Measurements from ENCODE around the gene SELENOO.
"Not testable (repeated sequence)": the region's sequence is repeated elsewhere in the genome, so short reads cannot be mapped to it uniquely, and the experiment has no call there.

The SELENOO gene

GRCh38 chr22:50200461-50201190 is at the start of gene SELENOO:
SELENOO (plus strand) TSS chr22:50201011; CDS start chr22:50201037, 26 bp downstream.
- peaks cover 19% of the 10 kb centered on the region for H3K36me3 Mint-ChIP-seq (ENCODE audit: low read depth)
- H3K4me1 Mint-ChIP-seq (ENCODE audit: low read depth) = peaks cover 31% of the 10 kb centered on the region
- no peak within 1 kb of the TSS for H3K27ac Mint-ChIP-seq
- H3K4me3 Mint-ChIP-seq = peak within 1 kb of the TSS; percentile 85
- H3K9me3 Mint-ChIP-seq = no peaks in the 10 kb centered on the region
- no peaks in the 10 kb centered on the region for H3K27me3 Mint-ChIP-seq

- Mint-ChIP-seq H3K27ac (no peak overlapping the region), H3K4me1 (ENCODE audit: low read depth) (peaks cover 6% of the 10 kb centered on the region), H3K27me3 (no peaks in the 10 kb centered on the region), H3K36me3 (ENCODE audit: low read depth) (no peaks in the 10 kb centered on the region), H3K4me3 (no peak overlapping the region), H3K9me3 (no peaks in the 10 kb centered on the region)
Measured at GRCh38 chr22:50151571-50152537, 49.0 kb upstream of the SELENOO start.

- H3K27me3 Mint-ChIP-seq = no peaks in the 10 kb centered on the region
- H3K4me3 Mint-ChIP-seq = no peak overlapping the region
- peaks cover 6% of the 10 kb centered on the region for H3K4me1 Mint-ChIP-seq (ENCODE audit: low read depth)
- H3K36me3 Mint-ChIP-seq (ENCODE audit: low read depth) = no peaks in the 10 kb centered on the region
- no peaks in the 10 kb centered on the region for H3K9me3 Mint-ChIP-seq
- H3K27ac Mint-ChIP-seq = no peak overlapping the region
Measured at GRCh38 chr22:50153056-50153755, 47.6 kb upstream of the SELENOO start.

- Mint-ChIP-seq H3K27me3 (no peaks in the 10 kb centered on the region), H3K36me3 (ENCODE audit: low read depth) (no peaks in the 10 kb centered on the region), H3K9me3 (no peaks in the 10 kb centered on the region), H3K4me1 (ENCODE audit: low read depth) (peaks cover 6% of the 10 kb centered on the region), H3K27ac (no peak overlapping the region), H3K4me3 (no peak overlapping the region)
Measured at GRCh38 chr22:50153756-50154140, 47.1 kb upstream of the SELENOO start.

GRCh38 chr22:50157709-50158375 is 43.0 kb upstream of the SELENOO start:
- H3K27ac Mint-ChIP-seq = no peak overlapping the region
- H3K4me3 Mint-ChIP-seq = no peak overlapping the region
- H3K36me3 Mint-ChIP-seq (ENCODE audit: low read depth) = no peaks in the 10 kb centered on the region
- H3K4me1 Mint-ChIP-seq (ENCODE audit: low read depth) = no peaks in the 10 kb centered on the region
- H3K27me3 Mint-ChIP-seq = peaks cover 6% of the 10 kb centered on the region
- H3K9me3 Mint-ChIP-seq = no peaks in the 10 kb centered on the region

- no peaks in the 10 kb centered on the region for H3K9me3 Mint-ChIP-seq
- no peak overlapping the region for H3K27ac Mint-ChIP-seq
- H3K36me3 Mint-ChIP-seq (ENCODE audit: low read depth) = no peaks in the 10 kb centered on the region
- H3K4me1 Mint-ChIP-seq (ENCODE audit: low read depth) = no peaks in the 10 kb centered on the region
- H3K4me3 Mint-ChIP-seq = no peak overlapping the region
- H3K27me3 Mint-ChIP-seq = peaks cover 6% of the 10 kb centered on the region
Measured at GRCh38 chr22:50160947-50161346, 39.9 kb upstream of the SELENOO start.

- Mint-ChIP-seq H3K9me3 (no peaks in the 10 kb centered on the region), H3K4me3 (no peak overlapping the region)
Measured at GRCh38 chr22:50161508-50162390, 39.1 kb upstream of the SELENOO start.

GRCh38 chr22:50162391-50162956 is 38.3 kb upstream of the SELENOO start:
- peaks cover 6% of the 10 kb centered on the region for H3K27me3 Mint-ChIP-seq
- H3K27ac Mint-ChIP-seq = no peak overlapping the region
- no peak overlapping the region for H3K4me3 Mint-ChIP-seq
- no peaks in the 10 kb centered on the region for H3K9me3 Mint-ChIP-seq
- no peaks in the 10 kb centered on the region for H3K4me1 Mint-ChIP-seq (ENCODE audit: low read depth)
- H3K36me3 Mint-ChIP-seq (ENCODE audit: low read depth) = no peaks in the 10 kb centered on the region

More at GRCh38 chr22:50161508-50162390, 39.1 kb upstream of the SELENOO start:
- peaks cover 6% of the 10 kb centered on the region for H3K27me3 Mint-ChIP-seq
- H3K27ac Mint-ChIP-seq = no peak overlapping the region
- no peaks in the 10 kb centered on the region for H3K4me1 Mint-ChIP-seq (ENCODE audit: low read depth)
- no peaks in the 10 kb centered on the region for H3K36me3 Mint-ChIP-seq (ENCODE audit: low read depth)

GRCh38 chr22:50165436-50166123 is 35.2 kb upstream of the SELENOO start:
- H3K36me3 Mint-ChIP-seq (ENCODE audit: low read depth) = no peaks in the 10 kb centered on the region
- peaks cover 18% of the 10 kb centered on the region for H3K27me3 Mint-ChIP-seq
- no peaks in the 10 kb centered on the region for H3K9me3 Mint-ChIP-seq
- peaks cover 5% of the 10 kb centered on the region for H3K4me1 Mint-ChIP-seq (ENCODE audit: low read depth)
- H3K27ac Mint-ChIP-seq = no peak overlapping the region
- H3K4me3 Mint-ChIP-seq = no peak overlapping the region

- Mint-ChIP-seq H3K4me3 (no peak overlapping the region), H3K27ac (no peak overlapping the region)
Measured at GRCh38 chr22:50167689-50168489, 32.9 kb upstream of the SELENOO start.

GRCh38 chr22:50168490-50169180 is 32.2 kb upstream of the SELENOO start:
- not testable (repeated sequence) for H3K4me1 Mint-ChIP-seq (ENCODE audit: low read depth); H3K9me3 Mint-ChIP-seq; H3K36me3 Mint-ChIP-seq (ENCODE audit: low read depth)
- H3K27me3 Mint-ChIP-seq = peaks cover 29% of the 10 kb centered on the region
- H3K4me3 Mint-ChIP-seq = peak overlapping the region; percentile 26
- H3K27ac Mint-ChIP-seq = peak overlapping the region; percentile 38

More at GRCh38 chr22:50167689-50168489, 32.9 kb upstream of the SELENOO start:
- Mint-ChIP-seq H3K27me3 (peaks cover 29% of the 10 kb centered on the region), H3K36me3 (ENCODE audit: low read depth) (no peaks in the 10 kb centered on the region), H3K4me1 (ENCODE audit: low read depth) (peaks cover 9% of the 10 kb centered on the region), H3K9me3 (no peaks in the 10 kb centered on the region)

GRCh38 chr22:50169181-50169759 is 31.5 kb upstream of the SELENOO start:
- Mint-ChIP-seq H3K27ac (peak overlapping the region; percentile 38), H3K4me3 (peak overlapping the region; percentile 26), H3K4me1 (ENCODE audit: low read depth) (peaks cover 9% of the 10 kb centered on the region), H3K36me3 (ENCODE audit: low read depth) (no peaks in the 10 kb centered on the region), H3K27me3 (peaks cover 29% of the 10 kb centered on the region), H3K9me3 (no peaks in the 10 kb centered on the region)
